Hypothalamus (tissue), 51 donors: Measurements from ENCODE around the gene C1D.
"Not testable (repeated sequence)": the region's sequence is repeated elsewhere in the genome, so short reads cannot be mapped to it uniquely, and the experiment has no call there.

ENCODE experiments used
- DNase-seq, 51 donors: peaks; one replicate each; lab custom pipeline; 2025; lab: John Stamatoyannopoulos, UW

The C1D gene

DNA sequence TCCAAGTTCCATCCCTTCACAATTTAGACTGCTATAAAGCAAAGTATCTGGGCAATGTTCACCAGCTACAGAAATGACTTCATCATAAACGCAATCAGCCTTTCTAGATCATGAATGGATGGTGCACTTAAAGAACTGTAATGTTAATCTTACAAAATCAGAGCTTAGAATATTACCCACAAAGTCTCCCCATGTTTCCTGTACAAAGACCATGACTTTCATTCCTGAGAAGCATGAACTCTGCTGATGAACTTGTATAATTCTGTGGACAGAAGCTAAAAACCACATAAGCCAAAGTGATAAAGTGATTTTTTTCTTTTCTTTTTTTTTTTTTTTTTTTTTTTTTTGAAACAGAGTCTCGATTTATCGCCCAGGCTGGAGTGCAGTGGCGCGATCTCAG is 53.3 kb downstream of the C1D start:
- DNase-seq, result no peak

- DNase-seq, result no peak
Measured at GRCh38 chr2:68000170-68000825, 62.5 kb downstream of the C1D start.

- DNase-seq, result no peak
Measured at GRCh38 chr2:67999332-67999731, 63.5 kb downstream of the C1D start.

- no peak for DNase-seq
Measured at GRCh38 chr2:67997903-67998302, 64.9 kb downstream of the C1D start.

- no peak for DNase-seq
Measured at GRCh38 chr2:67997528-67997900, 65.3 kb downstream of the C1D start.

DNA sequence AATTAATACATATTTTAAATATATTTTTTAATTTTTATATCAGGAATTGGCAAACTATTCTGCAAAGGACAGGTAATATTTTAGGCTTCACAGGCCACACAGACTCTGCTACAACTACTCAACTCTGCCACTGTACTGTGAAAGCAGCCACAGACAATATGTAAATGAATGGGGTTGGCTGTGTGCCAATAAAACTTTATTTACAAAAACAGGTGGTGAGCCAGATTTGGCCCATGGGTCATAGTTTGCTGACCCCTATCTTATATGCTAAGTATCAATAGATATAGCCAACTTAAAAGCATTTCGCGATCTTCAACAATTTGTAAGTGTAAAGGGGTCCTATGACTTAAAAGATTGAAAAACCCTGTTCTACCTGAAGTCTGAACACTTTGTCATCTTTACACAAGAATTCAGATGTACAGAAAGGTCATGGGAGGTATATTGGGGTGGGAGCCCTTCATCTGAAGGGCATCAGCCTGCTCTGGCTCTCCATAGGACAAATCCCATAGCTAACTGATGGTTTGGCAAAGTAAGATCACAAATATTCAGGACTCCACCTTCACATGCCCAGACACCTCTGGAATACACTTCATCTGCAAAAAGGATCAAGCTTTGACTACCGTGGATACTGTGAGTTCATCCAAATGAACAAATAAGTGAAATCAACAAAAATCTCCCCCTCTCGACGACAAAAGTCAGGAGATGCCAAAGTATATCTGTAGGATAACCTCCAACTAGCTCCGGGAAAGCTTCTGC is 65.9 kb downstream of the C1D start:
- no peak for DNase-seq

DNA sequence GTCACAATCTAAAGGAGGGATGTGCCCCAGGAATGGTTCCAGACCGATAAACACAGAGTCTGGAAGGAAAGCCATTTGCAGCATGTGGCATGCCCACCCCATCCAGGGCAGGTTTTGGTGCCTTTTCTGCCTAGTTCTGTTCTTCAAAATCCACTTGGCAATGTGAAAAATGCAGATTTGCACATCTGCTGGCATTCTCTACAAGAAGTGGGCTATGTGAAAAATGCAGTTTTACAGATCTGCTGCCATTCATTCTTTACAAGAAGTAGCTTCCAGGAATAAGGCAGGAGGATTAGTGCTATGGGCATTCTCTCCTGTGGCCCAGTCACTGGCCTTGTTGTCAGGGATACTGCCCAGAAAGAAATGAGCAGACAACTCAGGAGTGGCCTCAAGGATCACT is 68.1 kb downstream of the C1D start:
- DNase-seq, result no peak

DNA sequence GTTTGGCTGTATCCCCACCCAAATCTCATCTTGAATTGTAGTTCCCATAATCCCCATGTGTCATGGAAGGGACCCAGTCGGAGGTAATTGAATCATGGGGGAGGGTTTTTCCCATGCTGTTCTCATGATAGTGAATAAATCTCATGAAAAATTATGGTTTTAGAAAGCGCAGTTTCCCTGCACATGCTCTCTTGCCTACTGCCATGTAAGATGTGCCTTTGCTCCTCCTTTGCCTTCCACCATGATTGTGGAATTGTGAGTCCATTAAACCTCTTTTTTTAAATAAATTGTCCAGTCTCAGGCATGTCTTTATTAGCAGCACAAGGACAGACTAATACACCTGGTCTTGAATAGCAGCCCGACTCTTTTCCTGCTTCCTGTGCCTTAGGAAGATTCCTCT is 68.7 kb downstream of the C1D start:
- not testable (repeated sequence) for DNase-seq

- DNase-seq, result no peak
Measured at GRCh38 chr2:67993329-67993728, 69.5 kb downstream of the C1D start.

- DNase-seq, result no peak
Measured at GRCh38 chr2:67991456-67991855, 71.3 kb downstream of the C1D start.
